CD4-positive, alpha-beta T cell treated with Interleukin-1 beta for 1 hour (primary cell): Measurements from ENCODE around the gene CALHM4.
"Not testable (repeated sequence)": the region's sequence is repeated elsewhere in the genome, so short reads cannot be mapped to it uniquely, and the experiment has no call there.

Source experiments
- DNase-seq, 2 donors: peaks; one replicate each; pipeline ENCODE4 v3.0.0-alpha.2; 2020 to 2022

CALHM4 gene

DNA sequence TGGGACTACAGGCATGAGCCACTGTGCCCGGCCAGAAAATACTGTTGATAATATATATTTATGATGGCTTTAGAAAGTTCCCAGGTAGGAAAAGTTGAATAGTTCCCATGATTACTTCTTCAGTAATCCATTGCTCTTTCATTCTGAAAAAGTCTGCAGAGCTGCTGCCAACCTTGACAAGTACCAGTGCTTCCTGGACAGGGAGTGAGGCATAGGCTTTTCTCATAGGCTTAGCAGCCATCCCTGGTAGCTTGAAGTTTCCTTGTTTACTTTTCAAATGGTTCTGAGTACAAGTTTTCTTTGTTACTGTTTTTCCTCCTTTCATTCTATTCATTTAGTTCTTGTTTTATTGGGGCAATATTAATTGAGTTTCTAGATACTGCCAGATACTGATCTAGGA, 25.6 kb downstream of the CALHM4 start:
- DNase-seq = no peak

- no peak for DNase-seq
These were observed 26.6 kb downstream of the CALHM4 start for GRCh38 chr6:116580198-116580597.

DNA sequence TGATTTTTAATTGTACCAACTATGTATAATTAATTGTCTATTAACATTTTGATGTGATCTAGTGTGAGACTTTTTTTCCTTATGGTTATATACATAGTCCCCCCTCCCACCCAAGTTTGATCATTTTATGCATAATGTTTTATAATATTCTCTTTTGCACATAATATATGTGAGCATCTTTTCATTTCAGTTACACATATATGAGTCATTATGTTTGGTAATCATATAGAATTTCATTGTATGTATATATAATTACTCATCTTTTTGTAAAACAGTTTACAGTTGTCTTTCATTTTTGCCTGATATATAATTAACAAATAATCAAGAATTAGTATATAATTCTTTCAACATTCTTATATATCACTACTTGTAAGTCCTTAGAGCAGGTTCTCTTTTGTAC, 32.7 kb downstream of the CALHM4 start:
- no peak for DNase-seq

DNA sequence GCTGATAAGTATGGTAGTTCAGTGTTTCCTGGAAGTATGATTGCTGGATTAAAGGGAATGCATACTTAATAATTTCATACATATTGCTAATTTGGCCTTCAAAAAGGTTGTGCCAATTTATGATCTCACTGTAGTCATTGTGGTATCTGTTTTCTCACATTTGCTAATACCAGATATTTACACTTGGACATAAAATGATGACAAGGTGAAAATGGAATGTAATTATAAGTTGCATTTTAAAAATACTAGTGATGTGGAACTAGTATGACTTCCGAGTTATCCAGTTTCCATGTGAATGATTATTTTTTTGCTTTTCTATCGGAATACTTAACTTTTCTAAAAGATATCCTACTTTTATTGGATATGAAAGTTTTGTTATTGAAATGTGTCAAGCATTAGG, 33.2 kb downstream of the CALHM4 start:
- DNase-seq = no peak

GRCh38 chr6:116595247-116595646, 41.7 kb downstream of the CALHM4 start:
- DNase-seq = no peak

DNA sequence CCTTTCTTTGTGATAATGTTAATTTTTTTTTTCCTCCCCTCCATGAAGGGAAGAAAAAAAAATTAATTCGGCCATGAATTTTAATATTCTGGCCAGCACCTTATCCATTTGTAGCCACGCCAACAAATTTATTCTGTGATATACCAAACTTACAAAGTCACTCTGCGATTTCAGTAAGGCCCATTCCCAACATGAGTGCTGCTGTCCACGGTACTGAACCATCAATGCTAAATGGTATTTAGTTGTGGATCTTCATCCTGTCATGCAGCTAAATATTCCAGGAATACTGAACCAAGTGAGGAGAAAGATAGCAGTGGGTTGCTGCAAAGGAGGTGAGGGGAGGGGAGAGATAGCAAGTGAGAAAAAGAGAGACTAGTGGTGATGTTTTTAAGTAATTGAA, 43.3 kb downstream of the CALHM4 start:
- no peak for DNase-seq

GRCh38 chr6:116603916-116604315, 50.4 kb downstream of the CALHM4 start:
- not testable (repeated sequence) for DNase-seq

DNA sequence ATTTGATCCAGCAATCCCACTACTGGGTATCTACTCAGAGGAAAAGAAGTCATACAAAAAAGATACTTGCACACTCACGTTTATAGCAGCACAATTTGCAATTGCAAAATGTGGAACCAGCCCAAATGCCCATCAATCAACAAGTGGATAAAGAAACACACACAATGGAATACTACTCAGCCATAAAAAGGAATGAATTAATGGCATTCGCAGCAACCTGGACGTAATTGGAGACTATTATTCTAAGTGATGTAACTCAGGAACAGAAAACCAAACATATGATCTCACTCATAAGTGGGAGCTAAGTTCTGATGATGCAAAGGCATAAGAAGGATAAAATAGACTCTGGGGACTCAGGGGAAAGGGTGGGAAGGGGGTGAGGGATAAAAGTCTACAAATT, 51.3 kb downstream of the CALHM4 start:
- DNase-seq = not testable (repeated sequence)

GRCh38 chr6:116605935-116606334, 52.4 kb downstream of the CALHM4 start:
- DNase-seq = no peak
